GM10248 (cell line): ENCODE data around the gene A1BG.

Source experiments
- CTCF ChIA-PET: fragments of 300-600 bp; sonication (Branson Sonifier 250); formaldehyde crosslinking; extraction: SDS; loops from one replicate; lab custom pipeline; 2021; ENCODE audit warnings: antibody characterized with exemption; lab: Yijun Ruan, JAX
- POLR2A ChIA-PET: fragments of 350-650 bp; sonication (Branson Sonifier 250); formaldehyde crosslinking; extraction: SDS; loops from one replicate; lab custom pipeline; 2020; ENCODE audit warnings: antibody characterized with exemption; lab: Yijun Ruan, JAX
- DNase-seq: peaks from one replicate; pipeline ENCODE4 v3.0.0; 2012; ENCODE audit errors: extremely low spot score
- TF ChIP-seq, protein P1 (sequence below): IDR thresholded peaks from 2 replicates; pipeline ENCODE4 v1.5.1; 2012; ENCODE audit warnings: mild to moderate bottlenecking, low read depth; ENCODE audit errors: extremely low read depth, missing control alignments, control extremely low read depth

A1BG gene

DNA sequence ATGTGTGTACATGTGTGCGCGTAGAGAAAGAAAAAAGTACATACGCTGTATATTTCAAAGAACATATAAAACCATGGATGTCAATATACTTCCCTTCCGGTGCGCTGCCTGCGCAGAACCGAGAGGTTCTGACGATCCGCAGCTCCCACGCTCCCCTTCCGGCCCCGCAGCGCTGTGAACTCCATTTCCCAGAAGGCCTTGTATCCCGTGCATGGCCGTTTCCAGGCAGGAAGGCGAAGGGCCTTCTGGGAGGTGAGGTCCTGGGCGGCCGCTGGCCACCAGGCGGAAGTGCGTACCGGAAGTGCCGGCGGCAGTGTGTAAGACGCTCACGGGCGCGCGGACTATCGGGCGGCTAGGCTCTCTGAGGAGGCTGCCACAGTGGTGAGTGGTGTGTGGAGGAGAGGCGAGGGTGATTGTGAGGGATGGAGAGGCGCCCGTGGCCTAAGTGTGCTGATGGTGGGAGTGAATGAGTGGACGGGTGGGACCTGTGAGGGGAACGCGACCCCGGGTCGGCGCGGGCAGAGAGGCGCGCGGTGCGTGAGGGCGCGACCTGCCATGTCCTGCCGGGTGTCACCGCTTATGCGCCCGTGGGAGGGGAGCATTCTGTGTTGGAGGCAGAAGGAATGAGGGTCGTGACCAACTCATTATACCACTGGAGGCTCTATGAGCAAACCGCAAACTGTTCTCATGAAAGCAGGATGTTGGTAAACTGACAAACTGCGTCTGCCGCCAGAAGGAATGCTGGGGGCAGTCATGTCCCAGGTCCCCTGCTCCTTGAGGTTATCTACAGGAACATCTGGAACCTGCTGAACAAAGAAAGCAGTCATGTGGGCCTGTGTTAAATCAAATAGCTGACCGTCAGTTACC, 48.0 kb downstream of the A1BG start, which contains the start of gene ERVK3-1:
Gene ERVK3-1, plus strand, starts transcription at position 313 of the 867 bp plus-strand sequence. CDS start 6,792 bp downstream, outside the sequence.
- ChIA-PET CTCF (interaction anchor here (1.0 kb wide), 1 partner anchor 17 kb away, joined by 3 read pairs; no protein-coding TSS in a partner anchor), POLR2A (interaction anchor here (1.0 to 1.5 kb wide), 2 partner anchors 22 to 57 kb away, joined by 3 to 5 read pairs; partner anchors contain the start of genes ZNF497 and ZSCAN22)
- peak; percentile 96 for DNase-seq
- TF ChIP-seq, protein P1, sequence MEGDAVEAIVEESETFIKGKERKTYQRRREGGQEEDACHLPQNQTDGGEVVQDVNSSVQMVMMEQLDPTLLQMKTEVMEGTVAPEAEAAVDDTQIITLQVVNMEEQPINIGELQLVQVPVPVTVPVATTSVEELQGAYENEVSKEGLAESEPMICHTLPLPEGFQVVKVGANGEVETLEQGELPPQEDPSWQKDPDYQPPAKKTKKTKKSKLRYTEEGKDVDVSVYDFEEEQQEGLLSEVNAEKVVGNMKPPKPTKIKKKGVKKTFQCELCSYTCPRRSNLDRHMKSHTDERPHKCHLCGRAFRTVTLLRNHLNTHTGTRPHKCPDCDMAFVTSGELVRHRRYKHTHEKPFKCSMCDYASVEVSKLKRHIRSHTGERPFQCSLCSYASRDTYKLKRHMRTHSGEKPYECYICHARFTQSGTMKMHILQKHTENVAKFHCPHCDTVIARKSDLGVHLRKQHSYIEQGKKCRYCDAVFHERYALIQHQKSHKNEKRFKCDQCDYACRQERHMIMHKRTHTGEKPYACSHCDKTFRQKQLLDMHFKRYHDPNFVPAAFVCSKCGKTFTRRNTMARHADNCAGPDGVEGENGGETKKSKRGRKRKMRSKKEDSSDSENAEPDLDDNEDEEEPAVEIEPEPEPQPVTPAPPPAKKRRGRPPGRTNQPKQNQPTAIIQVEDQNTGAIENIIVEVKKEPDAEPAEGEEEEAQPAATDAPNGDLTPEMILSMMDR: no peak

DNA sequence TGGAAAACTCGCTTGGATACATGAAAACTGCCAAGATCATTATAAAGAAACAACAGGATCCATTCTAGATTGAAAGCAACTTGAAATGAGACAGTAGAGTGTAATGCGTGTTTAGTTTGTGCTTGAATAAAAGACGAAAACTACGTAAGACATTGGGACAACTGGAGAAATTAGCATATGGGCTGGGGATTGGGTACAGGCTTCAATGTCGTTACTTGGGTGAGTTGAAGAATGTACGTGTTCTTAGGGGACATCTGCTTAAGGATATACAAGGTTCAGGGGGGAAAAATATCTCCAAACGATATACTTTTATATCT, 48.6 kb downstream of the A1BG start:
- POLR2A ChIA-PET: interaction anchor here (1.0 kb wide), 1 partner anchor 58 kb away, joined by 3 read pairs; the partner anchor contains the start of gene ZNF497
- DNase-seq: no peak
- CTCF ChIA-PET: no interaction called here

DNA sequence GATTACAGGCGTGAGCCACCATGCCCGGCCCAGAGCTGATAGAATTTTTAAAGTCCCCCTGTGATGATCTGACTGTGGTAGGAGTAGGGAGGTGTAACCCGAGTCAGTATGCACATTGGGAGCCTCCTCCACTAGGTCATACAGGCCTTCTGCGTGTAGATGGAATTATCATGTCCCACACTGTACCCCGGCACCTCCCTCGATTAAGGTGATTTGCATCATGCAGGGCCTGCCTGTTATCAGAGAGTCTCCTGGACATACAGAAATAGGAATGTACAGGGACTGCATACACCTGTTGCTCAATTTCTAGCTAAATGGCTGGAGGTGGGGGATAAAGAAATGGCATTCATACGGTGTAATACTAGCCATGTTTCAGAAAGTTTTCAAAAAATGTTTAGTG, 49.0 kb downstream of the A1BG start:
- CTCF ChIA-PET: no interaction called here
- no peak for DNase-seq
- TF ChIP-seq, protein P1: no peak
- POLR2A ChIA-PET: interaction anchor here (0.9 kb wide), 1 partner anchor 239 kb away, joined by 4 read pairs; the partner anchor contains the start of gene TRIM28

More for the DNA sequence above, 48.6 kb downstream of the A1BG start:
- TF ChIP-seq, protein P1: no peak

DNA sequence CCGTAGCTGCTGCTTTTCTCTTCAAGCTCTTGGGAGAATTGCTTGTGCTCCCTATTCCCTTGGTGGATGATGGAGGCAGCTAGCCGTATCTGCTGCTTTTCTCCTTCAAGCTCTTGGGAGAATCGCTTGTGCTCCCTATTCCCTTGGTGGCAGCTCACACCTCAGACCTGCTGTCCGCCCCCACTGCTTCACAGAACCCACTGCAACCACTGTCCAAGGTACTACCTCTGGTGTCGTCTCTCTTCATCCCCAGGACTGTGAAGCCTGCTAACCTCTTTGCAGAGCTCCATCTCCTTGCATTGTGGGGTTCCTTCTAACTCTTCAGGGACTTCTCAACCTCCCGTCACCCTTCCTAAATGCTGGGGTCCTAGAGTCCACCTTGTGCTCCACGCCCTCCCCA, 52.7 kb downstream of the A1BG start:
- TF ChIP-seq, protein P1: no peak
- ChIA-PET CTCF (interaction anchor here (1.1 to 1.5 kb wide), 3 partner anchors 9 to 15 kb away, joined by 3 to 6 read pairs (median 3); no protein-coding TSS in a partner anchor), POLR2A (interaction anchor here (0.6 kb wide), 1 partner anchor 82 kb away, joined by 3 read pairs; no protein-coding TSS in a partner anchor)
- no peak for DNase-seq

DNA sequence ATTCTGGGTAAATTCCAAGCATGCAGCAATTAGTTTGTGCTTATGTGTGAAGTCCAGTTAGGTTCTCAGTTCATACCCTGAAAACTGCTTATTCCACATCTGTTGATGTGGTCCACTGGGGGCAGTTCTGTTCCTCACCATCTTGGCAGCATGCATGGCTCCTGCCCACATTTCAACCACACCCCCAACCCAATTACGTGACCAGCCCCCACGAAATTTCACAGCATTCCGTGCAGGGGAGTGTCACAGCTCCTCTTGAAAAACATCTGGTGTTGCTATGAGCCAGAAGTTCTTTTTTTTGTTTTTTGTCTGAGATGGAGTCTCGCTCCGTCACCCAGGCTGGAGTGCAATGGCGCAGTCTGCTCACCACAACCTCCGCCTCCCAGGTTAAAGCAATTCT, 57.2 kb downstream of the A1BG start:
- TF ChIP-seq, protein P1: no peak
- ChIA-PET CTCF (interaction anchor here (1.0 kb wide), 1 partner anchor 10 kb away, joined by 3 read pairs; no protein-coding TSS in a partner anchor), POLR2A (no interaction called here)
- DNase-seq: no peak
